ENCODE data around the gene ERP44.
"Not testable (repeated sequence)": the region's sequence is repeated elsewhere in the genome, so short reads cannot be mapped to it uniquely, and the experiment has no call there.

ERP44 gene

DNA sequence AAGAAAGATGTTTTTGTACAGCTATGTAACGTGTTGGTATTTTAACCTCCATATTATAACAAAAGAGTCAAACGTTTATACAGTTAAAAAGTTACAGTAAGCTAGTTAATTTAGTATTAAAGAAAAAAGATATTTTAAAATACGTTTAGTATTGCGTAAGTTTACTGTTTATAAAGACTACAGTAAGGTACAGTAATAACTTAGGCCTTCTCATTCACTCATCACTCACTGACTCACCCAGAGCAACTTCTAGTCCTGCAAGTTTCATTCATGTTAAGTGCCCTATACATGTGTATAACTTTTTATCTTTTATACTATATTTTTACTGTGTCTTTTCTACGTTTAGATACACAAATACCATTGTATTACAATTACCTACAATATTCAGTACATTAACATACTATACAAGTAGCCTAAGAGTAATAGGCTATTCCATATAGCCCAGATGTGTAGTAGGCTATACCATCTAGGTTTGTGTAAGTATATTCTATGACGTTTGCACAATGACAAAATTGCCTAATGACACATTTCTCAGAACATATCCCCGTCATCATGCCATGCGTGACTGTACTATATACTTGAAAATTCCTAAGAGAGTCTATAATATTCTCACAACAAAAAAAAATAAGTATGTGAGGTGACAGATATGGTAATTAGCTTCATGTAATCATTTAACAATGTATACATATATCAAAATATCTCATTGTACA lies 33.8 kb downstream of the ERP44 start:
- DNase-seq, result no peak

- DNase-seq, result no peak
Observed at GRCh38 chr9:100063185-100063584, 35.6 kb downstream of the ERP44 start.

DNA sequence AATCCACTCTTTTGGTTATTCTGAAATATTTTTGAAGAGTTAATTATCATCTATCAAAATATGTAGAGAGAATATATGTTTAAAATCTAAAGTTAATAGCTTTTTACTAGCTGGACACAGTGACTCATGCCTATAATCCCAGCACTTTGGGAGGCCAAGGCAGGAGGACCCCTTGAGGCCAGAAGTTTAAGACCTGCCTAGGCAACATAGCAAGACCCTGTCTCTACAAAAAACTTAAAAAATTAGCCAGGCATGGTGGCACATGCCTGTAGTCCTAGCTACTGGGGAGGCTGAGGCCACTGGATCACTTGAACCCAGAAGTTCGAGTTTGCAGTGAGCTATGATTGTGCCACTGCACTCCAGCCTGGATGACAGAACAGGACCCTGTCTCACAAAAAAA lies 36.1 kb downstream of the ERP44 start:
- DNase-seq, result not testable (repeated sequence)

DNA sequence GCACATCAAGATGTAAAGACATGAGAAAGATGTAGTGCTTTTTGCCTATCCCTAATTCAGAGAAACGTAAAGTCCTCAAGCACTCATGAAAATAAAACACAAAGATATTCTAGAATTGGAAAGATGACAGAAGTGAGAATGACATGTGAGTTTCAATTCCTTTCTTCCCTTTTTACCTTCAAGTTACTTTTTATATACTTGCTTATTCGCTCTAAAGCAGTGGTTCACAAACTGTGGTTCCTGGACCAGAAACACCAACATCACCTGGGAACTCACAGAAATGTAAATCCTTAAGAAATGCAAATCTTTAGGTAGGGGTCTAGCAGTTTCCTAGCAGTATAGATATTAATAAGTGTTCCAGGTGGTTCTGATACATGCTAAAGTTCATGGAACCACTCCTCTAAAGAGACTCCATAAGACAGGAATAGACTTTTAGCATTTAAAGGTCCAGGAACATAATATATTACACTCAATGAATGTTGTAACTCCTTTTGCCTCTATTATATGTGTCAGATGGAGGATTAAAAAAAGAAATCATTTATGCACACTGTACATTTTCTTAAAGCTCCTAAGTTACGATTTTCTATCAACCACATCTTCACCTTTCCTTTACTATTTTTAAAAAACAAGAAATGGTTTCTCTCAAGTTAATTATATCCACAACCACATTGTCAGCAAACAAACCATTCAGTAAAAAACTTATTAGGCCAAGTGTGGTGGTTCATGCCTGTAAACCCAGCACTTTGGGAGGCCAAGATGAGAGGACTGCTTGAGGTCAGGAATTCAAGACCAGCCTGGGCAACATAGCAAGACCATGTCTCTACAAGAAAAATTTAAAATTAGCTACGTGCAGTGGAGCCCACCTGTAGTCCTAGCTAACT lies 39.9 kb downstream of the ERP44 start:
- DNase-seq, result no peak

GRCh38 chr9:100057624-100058023 lies 41.2 kb downstream of the ERP44 start:
- no peak for DNase-seq

DNA sequence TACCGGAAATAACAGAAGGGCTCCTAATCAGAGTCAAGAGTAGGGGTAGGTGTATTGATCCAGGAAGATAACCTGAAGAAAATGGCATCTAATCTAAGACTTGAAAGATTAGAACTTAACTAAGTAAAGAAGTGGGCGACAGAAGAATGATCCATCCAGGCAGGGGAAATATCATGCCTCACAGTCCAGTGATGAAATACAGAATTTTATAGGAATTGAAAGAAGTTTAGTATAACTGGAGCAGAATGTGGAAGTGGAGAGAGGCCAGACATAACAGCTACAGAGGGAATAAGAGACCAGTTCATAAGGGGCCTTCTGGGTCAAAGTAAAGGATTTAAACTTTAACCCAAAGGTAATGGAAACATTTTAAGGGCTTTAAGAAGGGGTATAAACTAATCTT lies 42.2 kb downstream of the ERP44 start:
- no peak for DNase-seq

DNA sequence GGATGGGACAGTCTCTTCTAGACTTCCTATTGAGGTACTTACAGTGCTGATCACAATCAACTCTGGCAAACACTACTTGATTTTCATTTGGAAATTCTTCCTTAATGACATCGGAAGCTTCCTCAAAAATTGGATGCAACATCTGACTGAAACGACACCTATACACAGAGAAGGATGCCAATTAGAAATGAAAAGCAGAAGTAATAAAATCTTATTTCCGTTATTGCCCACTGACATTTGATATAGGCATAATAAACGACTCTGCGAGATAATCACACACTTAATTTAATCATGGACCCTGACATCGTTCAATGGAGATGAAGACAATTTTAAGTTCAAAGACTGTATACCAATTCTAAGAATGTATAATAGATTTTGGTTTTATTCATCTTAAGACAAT lies 46.4 kb downstream of the ERP44 start:
- DNase-seq, result no peak

- no peak for DNase-seq
Observed at GRCh38 chr9:100049551-100049950, 49.2 kb downstream of the ERP44 start.

DNA sequence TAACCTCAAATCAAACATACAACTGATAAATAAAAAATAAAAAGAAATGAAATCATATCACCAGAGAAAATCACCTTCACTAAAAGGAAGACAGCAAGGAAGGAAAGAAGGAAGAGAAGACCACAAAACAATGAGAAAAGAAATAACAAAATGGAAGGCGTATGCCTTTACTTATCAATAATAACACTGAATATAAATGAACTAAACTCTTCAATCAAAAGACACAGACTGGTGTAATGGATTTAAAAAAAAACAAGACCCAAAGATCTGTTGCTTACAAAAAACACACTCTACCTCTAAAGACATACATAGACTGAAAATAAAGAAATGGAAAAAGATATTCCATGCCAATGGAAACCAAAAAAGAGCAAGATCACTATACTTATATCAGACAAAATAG lies 60.3 kb downstream of the ERP44 start:
- no peak for DNase-seq

GRCh38 chr9:100033877-100034551 lies 64.8 kb downstream of the ERP44 start:
- DNase-seq, result no peak

GRCh38 chr9:100030548-100030947 lies 68.3 kb downstream of the ERP44 start:
- no peak for DNase-seq

DNA sequence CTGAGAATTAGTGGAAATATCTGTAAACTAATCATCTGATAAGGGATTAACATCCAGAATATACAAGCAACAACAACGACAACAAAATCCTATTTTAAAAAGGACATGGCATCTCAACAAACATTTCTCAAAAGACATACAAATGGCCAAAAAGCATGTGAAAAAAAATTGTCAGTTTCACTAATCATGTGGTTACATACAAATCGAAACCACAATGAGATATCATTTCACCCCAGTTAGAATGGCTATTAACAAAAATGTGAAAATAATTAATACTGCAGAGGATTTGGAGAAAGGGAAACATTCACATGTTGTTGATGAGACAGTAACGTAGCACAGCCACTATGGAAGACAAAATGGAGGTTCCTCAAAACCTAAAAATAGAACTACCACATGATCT lies 69.5 kb downstream of the ERP44 start:
- no peak for DNase-seq

- DNase-seq, result peak; percentile 58
Observed at GRCh38 chr9:100028201-100028784, 70.5 kb downstream of the ERP44 start.

- DNase-seq, result no peak
Observed at GRCh38 chr9:100027543-100027942, 71.3 kb downstream of the ERP44 start.

- DNase-seq, result no peak
Observed at GRCh38 chr9:100021931-100022330, 76.9 kb downstream of the ERP44 start.

GRCh38 chr9:100020121-100020795 lies 78.5 kb downstream of the ERP44 start:
- DNase-seq, result no peak

- DNase-seq, result no peak
Observed at GRCh38 chr9:100019541-100019940, 79.3 kb downstream of the ERP44 start.

- DNase-seq, result no peak
Observed at GRCh38 chr9:100014846-100015245, 84.0 kb downstream of the ERP44 start.

DNA sequence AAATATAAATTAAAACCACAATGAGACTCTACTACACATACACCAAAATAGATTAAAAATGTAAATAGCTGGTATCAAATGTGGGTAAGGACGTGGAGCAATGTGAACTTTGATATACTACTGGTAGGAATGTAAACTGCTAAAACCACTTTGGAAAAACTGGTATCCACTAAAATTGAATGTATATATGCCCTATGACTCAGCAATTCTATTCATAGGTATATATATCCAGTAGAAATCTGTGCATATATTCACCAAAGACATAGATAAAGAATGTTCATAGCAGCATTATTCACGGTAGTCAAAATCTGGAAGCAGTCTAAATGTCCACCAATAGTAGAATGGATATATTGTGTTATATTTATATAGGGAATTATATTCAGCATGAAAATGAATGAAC lies 85.2 kb downstream of the ERP44 start:
- no peak for DNase-seq

- DNase-seq, result no peak
Observed at GRCh38 chr9:100012279-100012678, 86.5 kb downstream of the ERP44 start.

- DNase-seq, result no peak
Observed at GRCh38 chr9:100011062-100011681, 87.6 kb downstream of the ERP44 start.

GRCh38 chr9:99999797-100000196 lies 99.0 kb downstream of the ERP44 start:
- no peak for DNase-seq
